SU-DHL-6 (cell line): Measurements from ENCODE around the gene CDC27.

Experiments used
- H2AFZ ChIP-seq: fragments of 200-600 bp; sonication (generic); 2 replicates; pipeline ENCODE4 v1.6.1; 2014; ENCODE audit warnings: low read depth, mild to moderate bottlenecking, moderate library complexity, mixed read lengths, antibody characterized with exemption, low read length; ENCODE audit not compliant: severe bottlenecking
- H3F3A ChIP-seq: fragments of 200-600 bp; shearing (Covaris generic); 2 replicates; pipeline ENCODE4 v1.6.0; 2016; ENCODE audit warnings: antibody characterized with exemption, mild to moderate bottlenecking; ENCODE audit not compliant: insufficient read depth
- H3K27ac ChIP-seq: fragments of 200-600 bp; sonication (generic); 2 replicates; pipeline ENCODE4 v1.5.1; 2016; ENCODE audit warnings: low read depth, mild to moderate bottlenecking, low read length, moderate library complexity, mixed read lengths
- H3K27me3 ChIP-seq: fragments of 200-600 bp; sonication (generic), shearing (Covaris generic); 2 replicates; pipeline ENCODE4 v1.6.0; 2014; ENCODE audit warnings: mild to moderate bottlenecking, low read length
- H3K36me3 ChIP-seq: fragments of 200-600 bp; sonication (generic); 2 replicates; pipeline ENCODE4 v1.6.1; 2014; ENCODE audit warnings: mild to moderate bottlenecking, low read length, mixed read lengths
- H3K4me2 ChIP-seq: fragments of 300-600, 200-600 bp; shearing (Covaris generic), sonication (generic); 2 replicates; pipeline ENCODE4 v1.6.0; 2014; ENCODE audit warnings: low read length, low read depth, mild to moderate bottlenecking; ENCODE audit not compliant: poor library complexity, severe bottlenecking
- H3K4me3 ChIP-seq: fragments of 200-600 bp; sonication (generic); 2 replicates; pipeline ENCODE4 v1.5.1; 2014; ENCODE audit warnings: antibody characterized with exemption, low read length, mild to moderate bottlenecking, mixed read lengths; ENCODE audit not compliant: insufficient read depth, poor library complexity, severe bottlenecking
- H3K79me2 ChIP-seq: fragments of 200-600 bp; sonication (generic); 2 replicates; pipeline ENCODE4 v1.6.1; 2014; ENCODE audit warnings: mild to moderate bottlenecking, low read length, moderate library complexity; ENCODE audit not compliant: insufficient read depth
- H3K9ac ChIP-seq: fragments of 200-600 bp; sonication (generic); 2 replicates; pipeline ENCODE4 v1.7.0; 2014; ENCODE audit warnings: mild to moderate bottlenecking, low read length
- H3K9me2 ChIP-seq: fragments of 200-600 bp; sonication (generic); replicated peaks from 2 replicates; pipeline ENCODE4 v1.6.1; 2014; ENCODE audit warnings: low read length; ENCODE audit not compliant: insufficient read depth
- H3K9me3 ChIP-seq: fragments of 200-600 bp; sonication (generic); 2 replicates; pipeline ENCODE4 v1.6.1; 2014; ENCODE audit warnings: low read length, mixed read lengths; ENCODE audit not compliant: insufficient read depth
- H4K20me1 ChIP-seq: fragments of 200-600 bp; sonication (generic); 2 replicates; pipeline ENCODE4 v1.6.1; 2014; ENCODE audit warnings: low read depth, mild to moderate bottlenecking, antibody characterized with exemption, low read length, moderate library complexity, mixed read lengths
- CTCF ChIP-seq: fragments of 200-600 bp; sonication (generic); IDR thresholded peaks from one replicate; pipeline ENCODE4 v1.5.1; 2017; ENCODE audit warnings: antibody characterized with exemption, mild to moderate bottlenecking, low read length, moderate library complexity; ENCODE audit not compliant: insufficient read depth, poor library complexity, severe bottlenecking
- EZH2phosphoT487 ChIP-seq: fragments of 200-600 bp; sonication (generic), shearing (Covaris generic); conservative IDR thresholded peaks from 2 replicates; pipeline ENCODE4 v1.6.1; 2018; ENCODE audit warnings: mild to moderate bottlenecking, antibody characterized with exemption, low read length, moderate library complexity, mixed read lengths

CDC27 gene

GRCh38 chr17:47222047-47222446, 33.0 kb upstream of the CDC27 start:
- Histone ChIP-seq H3K27ac (no peak overlapping the region), H3K9ac (no peak overlapping the region), H3K79me2 (no peaks in the 10 kb centered on the region), H3K9me2 (no peaks in the 10 kb centered on the region), H3K36me3 (no peaks in the 10 kb centered on the region), H3K4me2 (no peak overlapping the region), H3K4me3 (no peak overlapping the region), H4K20me1 (no peaks in the 10 kb centered on the region), H3F3A (no peaks in the 10 kb centered on the region), H3K9me3 (no peaks in the 10 kb centered on the region), H3K27me3 (no peaks in the 10 kb centered on the region), H2AFZ (no peak overlapping the region)
- TF ChIP-seq CTCF (no peak), EZH2phosphoT487 (no peak)

DNA sequence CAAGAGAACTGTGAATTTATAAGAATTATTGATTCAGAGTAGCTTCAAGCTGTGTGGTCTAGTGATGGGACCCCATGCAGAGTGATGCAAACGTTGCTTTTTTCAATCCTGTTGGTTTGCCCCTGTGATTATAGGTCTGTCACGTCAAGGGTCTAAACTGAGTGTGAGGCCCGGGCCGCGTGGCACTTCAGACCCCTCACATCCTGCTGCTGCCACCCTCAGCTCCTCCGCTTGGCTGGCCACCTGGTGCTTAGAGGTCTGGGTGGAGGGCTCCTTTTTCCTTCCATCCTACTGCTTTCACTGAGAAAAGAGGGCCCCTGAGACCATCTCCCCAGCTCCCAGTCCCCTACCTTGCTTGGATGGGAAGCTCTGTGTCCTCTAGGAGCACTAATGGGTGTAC, 32.1 kb upstream of the CDC27 start:
- TF ChIP-seq EZH2phosphoT487 (no peak), CTCF (no peak)
- no peak overlapping the region for H3K4me3 ChIP-seq
- H3K27ac ChIP-seq: no peak overlapping the region
- H4K20me1 ChIP-seq: no peaks in the 10 kb centered on the region
- no peak overlapping the region for H3K4me2 ChIP-seq
- no peak overlapping the region for H2AFZ ChIP-seq
- no peaks in the 10 kb centered on the region for H3K79me2 ChIP-seq
- no peaks in the 10 kb centered on the region for H3K27me3 ChIP-seq
- H3K9me2 ChIP-seq: no peaks in the 10 kb centered on the region
- no peak overlapping the region for H3K9ac ChIP-seq
- H3K9me3 ChIP-seq: no peaks in the 10 kb centered on the region
- H3F3A ChIP-seq: no peaks in the 10 kb centered on the region
- no peaks in the 10 kb centered on the region for H3K36me3 ChIP-seq

- no peak overlapping the region for H2AFZ ChIP-seq
- no peaks in the 10 kb centered on the region for H3F3A ChIP-seq
- no peak overlapping the region for H3K9ac ChIP-seq
- no peaks in the 10 kb centered on the region for H4K20me1 ChIP-seq
- no peaks in the 10 kb centered on the region for H3K36me3 ChIP-seq
- no peak overlapping the region for H3K4me3 ChIP-seq
- TF ChIP-seq EZH2phosphoT487 (no peak), CTCF (no peak)
- H3K27me3 ChIP-seq: no peaks in the 10 kb centered on the region
- H3K4me2 ChIP-seq: no peak overlapping the region
- H3K9me2 ChIP-seq: no peaks in the 10 kb centered on the region
- H3K9me3 ChIP-seq: no peaks in the 10 kb centered on the region
- H3K79me2 ChIP-seq: no peaks in the 10 kb centered on the region
- H3K27ac ChIP-seq: no peak overlapping the region
These were observed 31.5 kb upstream of the CDC27 start for GRCh38 chr17:47220531-47220999.
